ENCODE data around the gene TMEM175.

The TMEM175 gene

GRCh38 chr4:931960-932712 lies at the start of gene TMEM175, which contains the start of gene GAK:
TSS of gene TMEM175 (plus strand) at chr4:932460. CDS start at chr4:947740, 15,280 bp downstream.
TSS of gene GAK (minus strand) at chr4:932316. CDS start at chr4:932187, 129 bp downstream.
- peak; percentile 96 for DNase-seq

GRCh38 chr4:882646-883045 lies 49.6 kb upstream of the TMEM175 start:
- no peak for DNase-seq

- no peak for DNase-seq
Measured at GRCh38 chr4:883377-884095, 48.7 kb upstream of the TMEM175 start.

- DNase-seq = no peak
Measured at GRCh38 chr4:884259-884658, 48.0 kb upstream of the TMEM175 start.

- no peak for DNase-seq
Measured at GRCh38 chr4:884896-885295, 47.4 kb upstream of the TMEM175 start.

- DNase-seq = no peak
Measured at GRCh38 chr4:885353-885752, 46.9 kb upstream of the TMEM175 start.

- no peak for DNase-seq
Measured at GRCh38 chr4:886244-886643, 46.0 kb upstream of the TMEM175 start.

- no peak for DNase-seq
Measured at GRCh38 chr4:887034-887763, 45.1 kb upstream of the TMEM175 start.

GRCh38 chr4:888029-888428 lies 44.2 kb upstream of the TMEM175 start:
- DNase-seq = no peak

GRCh38 chr4:889516-889915 lies 42.7 kb upstream of the TMEM175 start:
- no peak for DNase-seq

GRCh38 chr4:890036-890695 lies 42.1 kb upstream of the TMEM175 start:
- no peak for DNase-seq

GRCh38 chr4:891747-892146 lies 40.5 kb upstream of the TMEM175 start:
- DNase-seq = no peak

GRCh38 chr4:892780-893179 lies 39.5 kb upstream of the TMEM175 start:
- no peak for DNase-seq

GRCh38 chr4:893276-893994 lies 38.8 kb upstream of the TMEM175 start:
- DNase-seq = no peak

- DNase-seq = no peak
Measured at GRCh38 chr4:893995-894705, 38.1 kb upstream of the TMEM175 start.

- DNase-seq = no peak
Measured at GRCh38 chr4:895596-895995, 36.7 kb upstream of the TMEM175 start.

GRCh38 chr4:896216-896615 lies 36.0 kb upstream of the TMEM175 start:
- DNase-seq = no peak

- DNase-seq = no peak
Measured at GRCh38 chr4:896630-897029, 35.6 kb upstream of the TMEM175 start.

GRCh38 chr4:898123-898522 lies 34.1 kb upstream of the TMEM175 start:
- DNase-seq = no peak

GRCh38 chr4:898869-899555 lies 33.2 kb upstream of the TMEM175 start:
- DNase-seq = no peak

- DNase-seq = no peak
Measured at GRCh38 chr4:899556-899906, 32.7 kb upstream of the TMEM175 start.
